HCT116 (cell line): ENCODE results near the gene OLFML1. TPM values are rescaled to one million over a fixed set of nuclear protein-coding genes. Genes with fewer than 3 reads are reported as not detected.

Source experiments
- ATAC-seq: fragments of 200-7000 bp; cut with Tn5 transposase; 2 replicates; pipeline ENCODE4 v1.9.1; 2020; ENCODE audit warnings: mild to moderate bottlenecking, moderate library complexity
- BruUV-seq: library from RNA; stranded (reverse); fragments of 400-500 nt; replicated peaks from 2 replicates; lab custom pipeline; 2021; lab: Mats Ljungman, UMichigan
- CTCF ChIA-PET: fragments of 300-600 bp; sonication (Branson Sonifier 250); formaldehyde crosslinking; loops from one replicate; lab custom pipeline; 2021; ENCODE audit warnings: antibody characterized with exemption; lab: Charles Lee
- POLR2A ChIA-PET: fragments of 300-600, 350-600 bp; sonication (Branson Sonifier 250); formaldehyde crosslinking; loops from one replicate; lab custom pipeline; 2021; ENCODE audit warnings: antibody characterized with exemption; lab: Charles Lee
- RAD21 ChIA-PET, 2 experiments: fragments of 300-600 bp; sonication (Branson Sonifier 250); formaldehyde crosslinking; loops; one replicate each; lab custom pipeline; 2023; ENCODE audit warnings: low total read pairs in 2 of 2; ENCODE audit not compliant: uncharacterized antibody in 2 of 2, unreplicated experiment in 2 of 2, low non-redundant PET in 1 of 2; lab: Charles Lee
- DNase-seq: peaks from one replicate; pipeline ENCODE4 v3.0.0-alpha.2; 2010; ENCODE audit warnings: low read depth, low spot score
- H2AFZ ChIP-seq: fragments of 200-600 bp; shearing (Covaris generic), sonication (generic); 2 replicates; pipeline ENCODE4 v1.6.1; 2017; ENCODE audit warnings: low read depth, mixed run types, mixed read lengths, antibody characterized with exemption, low read length; ENCODE audit not compliant: poor library complexity, severe bottlenecking
- H3K27ac ChIP-seq: 2 replicates; pipeline ENCODE4 v1.5.1; 2012; ENCODE audit warnings: low read depth, low read length
- H3K27me3 ChIP-seq: fragments of 200-600 bp; sonication (generic); 2 replicates; pipeline ENCODE4 v1.6.1; 2016; ENCODE audit warnings: mixed run types, low read length, mixed read lengths; ENCODE audit not compliant: insufficient read depth
- H3K36me3 ChIP-seq, 2 experiments: fragments of 200-500 bp in 1 of 2; fragments of 200-600 bp in 1 of 2; sonication (Bioruptor generic) in 1 of 2; sonication (generic) in 1 of 2; 2 replicates each; pipeline versions ENCODE4 v1.5.1 to v1.6.1; 2014 to 2016; ENCODE audit warnings: low read length in 2 of 2, inconsistent platforms in 1 of 2, mixed read lengths in 1 of 2, mixed run types in 1 of 2; ENCODE audit not compliant: insufficient read depth in 2 of 2, control insufficient read depth in 1 of 2
- H3K4me1 ChIP-seq, 2 experiments: fragments of 200-600 bp in 1 of 2; sonication (generic) in 1 of 2; 2 replicates each; pipeline versions ENCODE4 v1.5.1 to v1.6.1; 2012 to 2017; ENCODE audit warnings: low read length in 2 of 2, inconsistent platforms in 1 of 2, mild to moderate bottlenecking in 1 of 2, mixed read lengths in 1 of 2, mixed run types in 1 of 2, moderate library complexity in 1 of 2; ENCODE audit not compliant: insufficient read depth in 2 of 2, control insufficient read depth in 1 of 2
- H3K4me2 ChIP-seq: fragments of 200-600 bp; sonication (generic); 2 replicates; pipeline ENCODE4 v1.6.1; 2017; ENCODE audit warnings: mixed run types, low read length, mixed read lengths
- H3K4me3 ChIP-seq, 2 experiments: fragments of 200-600 bp in 1 of 2; sonication (generic) in 1 of 2; replicated peaks in 1 of 2; 2 replicates each; pipeline ENCODE4 v1.5.1; 2011 to 2016; ENCODE audit warnings: low read length in 2 of 2, control low read depth in 1 of 2, low read depth in 1 of 2, mild to moderate bottlenecking in 1 of 2, mixed read lengths in 1 of 2, mixed run types in 1 of 2
- H3K79me2 ChIP-seq: fragments of 200-600 bp; sonication (generic); 2 replicates; pipeline ENCODE4 v1.6.1; 2017; ENCODE audit warnings: mild to moderate bottlenecking, mixed run types, low read length, moderate library complexity, mixed read lengths; ENCODE audit not compliant: insufficient read depth
- H3K9ac ChIP-seq: fragments of 200-600 bp; sonication (generic); 2 replicates; pipeline ENCODE4 v1.6.1; 2016; ENCODE audit warnings: low read length, mixed read lengths
- H3K9me2 ChIP-seq: fragments of 200-600 bp; sonication (generic), shearing (Covaris generic); 2 replicates; pipeline ENCODE4 v1.6.1; 2017; ENCODE audit warnings: mixed run types, mild to moderate bottlenecking, moderate library complexity; ENCODE audit not compliant: insufficient read depth
- H3K9me3 ChIP-seq, 2 experiments: fragments of 200-500 bp in 1 of 2; fragments of 200-600 bp in 1 of 2; sonication (Bioruptor generic) in 1 of 2; sonication (generic) in 1 of 2; 2 replicates each; pipeline ENCODE4 v1.6.1; 2014 to 2017; ENCODE audit warnings: low read length in 2 of 2, mixed read lengths in 2 of 2, inconsistent platforms in 1 of 2, low read depth in 1 of 2, mild to moderate bottlenecking in 1 of 2, mixed run types in 1 of 2, moderate library complexity in 1 of 2; ENCODE audit not compliant: control insufficient read depth in 1 of 2, insufficient read depth in 1 of 2
- H4K20me1 ChIP-seq: fragments of 200-600 bp; sonication (generic), shearing (Covaris generic); 2 replicates; pipeline ENCODE4 v1.6.1; 2017; ENCODE audit warnings: mixed run types, mild to moderate bottlenecking, moderate library complexity; ENCODE audit not compliant: insufficient read depth
- CEBPB ChIP-seq: IDR thresholded peaks from 2 replicates; pipeline ENCODE4 v1.6.1; 2012; ENCODE audit warnings: low read depth
- ELF1 ChIP-seq: IDR thresholded peaks from 2 replicates; pipeline ENCODE4 v1.6.1; 2012; ENCODE audit warnings: low read depth, borderline replicate concordance
- FOSL1 ChIP-seq: IDR thresholded peaks from 2 replicates; pipeline ENCODE4 v1.6.1; 2012; ENCODE audit warnings: low read depth
- POLR2AphosphoS5 ChIP-seq: IDR thresholded peaks from 2 replicates; pipeline ENCODE4 v1.6.1; 2011; ENCODE audit warnings: mild to moderate bottlenecking, low read depth, low read length, moderate library complexity
- REST ChIP-seq: IDR thresholded peaks from 2 replicates; pipeline ENCODE4 v1.6.1; 2012; ENCODE audit warnings: low read depth
- SIN3A ChIP-seq: IDR thresholded peaks from 2 replicates; pipeline ENCODE4 v1.6.1; 2012; ENCODE audit warnings: low read depth
- SP1 ChIP-seq: IDR thresholded peaks from 2 replicates; pipeline ENCODE4 v1.6.1; 2012; ENCODE audit warnings: low read depth
- SRF ChIP-seq: IDR thresholded peaks from 2 replicates; pipeline ENCODE4 v1.6.1; 2012; ENCODE audit warnings: low read depth
- TCF7L2 ChIP-seq: IDR thresholded peaks from 2 replicates; pipeline ENCODE4 v1.7.0; 2011; ENCODE audit warnings: borderline replicate concordance, inconsistent platforms; ENCODE audit not compliant: insufficient read depth, insufficient read length; ENCODE audit errors: extremely low read depth
- ZNF274 ChIP-seq: fragments of 200-500 bp; sonication (Bioruptor generic); IDR thresholded peaks from 2 replicates; pipeline ENCODE4 v1.6.1; 2014; ENCODE audit warnings: mild to moderate bottlenecking, low read depth, low read length, inconsistent platforms
- intact Hi-C: fragments of 100-400 bp; cut with micrococcal nuclease; formaldehyde crosslinking; loops from 2 replicates; pipeline ENCODE4 v1.10.0; 2022
- total RNA-seq: library from RNA; stranded (reverse); gene quantifications from one replicate; pipeline ENCODE4 v1.2.1, GENCODE V29; 2021; ENCODE audit not compliant: unreplicated experiment
- TF ChIP-seq, protein P1 (sequence below): IDR thresholded peaks from 2 replicates; pipeline ENCODE4 v1.6.1; 2011; ENCODE audit warnings: mild to moderate bottlenecking, low read length, moderate library complexity; ENCODE audit not compliant: insufficient replicate concordance; ENCODE audit errors: extremely low read depth

Gene OLFML1
- total RNA-seq, 1 experiment from 2014 or later = not detected

GRCh38 chr11:7437696-7438095 lies 47.6 kb upstream of the OLFML1 start:
- DNase-seq = no peak
- no peak overlapping the region for H3K4me3 ChIP-seq
- no peak overlapping the region for H3K27ac ChIP-seq
- no peak overlapping the region for H3K9ac ChIP-seq
- peaks cover 47% of the 10 kb centered on the region for H3K27me3 ChIP-seq
- no peak overlapping the region for H2AFZ ChIP-seq
- ChIA-PET RAD21 (no interaction called here), CTCF (no interaction called here), POLR2A (no interaction called here)
- intact Hi-C loops = no loop called here
- no peaks in the 10 kb centered on the region for H3K4me1 ChIP-seq
- ATAC-seq = no peak
- BruUV-seq = no TSS peak
- H3K9me2 ChIP-seq = no peaks in the 10 kb centered on the region
- no peaks in the 10 kb centered on the region for H3K9me3 ChIP-seq
- H3K4me2 ChIP-seq = no peak overlapping the region
- no peaks in the 10 kb centered on the region for H3K79me2 ChIP-seq
- no peak for TF ChIP-seq FOSL1
- no peak for TF ChIP-seq ELF1
- TF ChIP-seq, protein P1, sequence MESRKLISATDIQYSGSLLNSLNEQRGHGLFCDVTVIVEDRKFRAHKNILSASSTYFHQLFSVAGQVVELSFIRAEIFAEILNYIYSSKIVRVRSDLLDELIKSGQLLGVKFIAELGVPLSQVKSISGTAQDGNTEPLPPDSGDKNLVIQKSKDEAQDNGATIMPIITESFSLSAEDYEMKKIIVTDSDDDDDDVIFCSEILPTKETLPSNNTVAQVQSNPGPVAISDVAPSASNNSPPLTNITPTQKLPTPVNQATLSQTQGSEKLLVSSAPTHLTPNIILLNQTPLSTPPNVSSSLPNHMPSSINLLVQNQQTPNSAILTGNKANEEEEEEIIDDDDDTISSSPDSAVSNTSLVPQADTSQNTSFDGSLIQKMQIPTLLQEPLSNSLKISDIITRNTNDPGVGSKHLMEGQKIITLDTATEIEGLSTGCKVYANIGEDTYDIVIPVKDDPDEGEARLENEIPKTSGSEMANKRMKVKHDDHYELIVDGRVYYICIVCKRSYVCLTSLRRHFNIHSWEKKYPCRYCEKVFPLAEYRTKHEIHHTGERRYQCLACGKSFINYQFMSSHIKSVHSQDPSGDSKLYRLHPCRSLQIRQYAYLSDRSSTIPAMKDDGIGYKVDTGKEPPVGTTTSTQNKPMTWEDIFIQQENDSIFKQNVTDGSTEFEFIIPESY = no peak
- no peak for TF ChIP-seq POLR2AphosphoS5
- TF ChIP-seq SRF = no peak
- no peak for TF ChIP-seq SIN3A
- no peak for TF ChIP-seq CEBPB
- TF ChIP-seq TCF7L2 = no peak
- no peak for TF ChIP-seq SP1
- no peak for TF ChIP-seq REST
- TF ChIP-seq ZNF274 = no peak
- H4K20me1 ChIP-seq = no peaks in the 10 kb centered on the region
- no peaks in the 10 kb centered on the region for H3K36me3 ChIP-seq
